ENCODE data around the gene DDOST. TPM values are rescaled to one million over a fixed set of nuclear protein-coding genes. Genes with fewer than 3 reads are reported as not detected.
"Not testable (repeated sequence)": the region's sequence is repeated elsewhere in the genome, so short reads cannot be mapped to it uniquely, and the experiment has no call there.

The DDOST gene
- total RNA-seq, 1 experiment from 2014 or later: 285 TPM

DNA sequence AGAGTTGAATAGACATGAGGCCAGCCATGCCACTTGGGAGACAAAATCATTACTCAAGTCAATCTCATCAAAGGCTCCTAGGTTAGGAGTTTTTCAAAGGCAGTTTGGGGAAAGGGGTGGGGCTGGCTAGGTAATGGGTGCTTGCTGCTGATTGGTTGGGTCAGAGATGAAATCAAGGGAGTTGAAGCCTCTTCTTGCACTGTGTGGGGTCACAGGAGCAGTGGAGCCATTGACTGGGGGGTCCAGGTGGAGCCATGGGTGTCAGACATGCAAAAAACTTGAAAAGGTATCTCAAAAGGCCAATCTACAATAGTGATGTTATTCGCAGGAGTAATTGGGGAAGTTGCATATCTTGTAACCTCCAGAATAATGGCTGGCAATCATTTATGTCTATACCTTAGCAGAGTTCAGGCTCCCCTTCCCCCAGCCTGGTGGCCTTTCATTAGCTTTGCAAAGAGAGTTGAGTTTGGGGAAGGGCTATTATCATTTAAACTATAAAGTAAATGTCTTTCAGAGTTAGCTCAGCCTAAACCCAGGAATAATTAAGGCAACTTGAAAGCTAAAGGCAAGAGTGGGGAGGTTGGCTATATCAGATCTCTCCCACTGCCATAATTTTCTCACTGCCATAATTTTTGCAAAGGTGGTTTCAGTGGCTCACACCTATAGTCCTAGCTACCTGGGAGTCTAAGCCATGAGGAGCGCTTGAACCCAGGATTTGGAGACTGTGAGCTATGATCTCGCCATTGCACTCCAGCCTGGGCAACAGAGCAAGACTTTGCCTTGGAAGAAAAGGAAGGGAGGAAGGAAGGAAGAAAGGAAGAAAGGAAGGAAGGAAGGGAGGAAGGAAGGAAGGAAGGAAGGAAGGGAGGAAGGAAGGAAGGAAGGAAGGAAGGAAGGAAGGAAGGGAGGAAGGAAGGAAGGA lies 35.7 kb downstream of the DDOST start:
- no peak for DNase-seq (ENCODE audit: low read depth)

DNA sequence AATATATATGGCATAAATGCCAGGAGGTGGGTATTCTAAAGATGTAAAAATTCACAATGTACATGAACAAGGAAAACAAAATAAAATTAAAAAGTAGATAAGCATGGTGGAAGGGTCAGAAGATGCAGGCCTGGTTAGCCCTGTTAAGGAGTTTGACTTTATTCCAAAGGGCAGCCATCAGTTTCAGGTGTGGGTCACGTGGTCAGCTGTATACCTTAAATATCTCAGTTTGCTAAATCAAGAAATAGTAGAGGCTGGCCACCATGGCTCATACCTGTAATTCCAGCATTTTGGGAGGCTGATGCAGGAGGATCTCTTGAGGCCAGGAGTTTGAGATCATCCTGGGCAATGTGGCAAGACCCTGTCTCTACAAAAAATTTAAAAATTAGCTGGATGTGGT lies 36.5 kb downstream of the DDOST start:
- DNase-seq (ENCODE audit: low read depth): no peak

DNA sequence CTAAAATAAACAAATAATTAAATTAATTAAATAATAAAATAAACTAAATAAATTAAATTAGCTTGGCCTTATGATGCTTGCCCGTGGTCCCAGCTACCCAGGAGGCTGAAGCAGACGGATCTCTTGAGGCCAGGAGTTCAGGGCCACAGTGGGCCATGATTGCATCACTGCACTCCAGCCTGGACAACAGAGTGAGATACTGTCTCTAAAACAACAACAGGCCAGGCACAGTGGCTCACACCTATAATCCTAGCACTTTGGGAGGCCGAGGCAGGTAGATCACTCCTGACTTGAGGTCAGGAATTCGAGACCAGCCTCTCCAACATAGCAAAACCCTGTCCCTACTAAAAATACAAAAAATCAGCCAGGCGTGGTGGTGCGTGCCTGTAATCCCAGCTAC lies 40.2 kb downstream of the DDOST start:
- no peak for DNase-seq (ENCODE audit: low read depth)

DNA sequence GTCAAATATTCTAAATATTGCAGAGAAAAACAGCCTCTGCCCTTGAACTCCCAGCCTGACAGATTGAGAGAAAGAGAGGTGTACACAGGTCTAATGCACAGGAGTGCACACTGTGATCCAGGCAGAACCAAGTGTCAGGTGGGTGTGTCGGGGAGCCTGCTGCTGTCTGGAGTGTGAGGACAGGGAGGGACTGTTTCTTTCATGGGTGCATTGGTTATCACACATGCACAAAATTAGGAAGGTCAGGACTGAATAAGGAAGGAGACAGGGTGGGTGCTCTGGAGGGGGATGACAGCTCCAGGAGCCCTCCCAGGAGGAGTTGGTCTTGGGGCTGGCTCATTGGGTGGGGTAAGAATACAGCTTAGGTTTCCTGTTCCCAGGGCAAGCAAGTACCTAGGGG lies 41.2 kb downstream of the DDOST start:
- no peak for DNase-seq (ENCODE audit: low read depth)

DNA sequence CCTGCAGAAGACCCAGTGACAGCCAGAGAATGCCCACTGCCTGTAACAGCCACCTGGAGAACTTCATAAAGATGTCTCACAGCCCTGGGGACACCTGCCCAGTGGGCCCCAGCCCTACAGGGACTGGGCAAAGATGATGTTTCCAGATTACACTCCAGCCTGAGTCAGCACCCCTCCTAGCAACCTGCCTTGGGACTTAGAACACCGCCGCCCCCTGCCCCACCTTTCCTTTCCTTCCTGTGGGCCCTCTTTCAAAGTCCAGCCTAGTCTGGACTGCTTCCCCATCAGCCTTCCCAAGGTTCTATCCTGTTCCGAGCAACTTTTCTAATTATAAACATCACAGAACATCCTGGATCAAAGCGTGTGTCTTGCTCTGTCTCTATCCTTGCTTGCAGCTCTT lies 42.6 kb downstream of the DDOST start:
- no peak for DNase-seq (ENCODE audit: low read depth)

DNA sequence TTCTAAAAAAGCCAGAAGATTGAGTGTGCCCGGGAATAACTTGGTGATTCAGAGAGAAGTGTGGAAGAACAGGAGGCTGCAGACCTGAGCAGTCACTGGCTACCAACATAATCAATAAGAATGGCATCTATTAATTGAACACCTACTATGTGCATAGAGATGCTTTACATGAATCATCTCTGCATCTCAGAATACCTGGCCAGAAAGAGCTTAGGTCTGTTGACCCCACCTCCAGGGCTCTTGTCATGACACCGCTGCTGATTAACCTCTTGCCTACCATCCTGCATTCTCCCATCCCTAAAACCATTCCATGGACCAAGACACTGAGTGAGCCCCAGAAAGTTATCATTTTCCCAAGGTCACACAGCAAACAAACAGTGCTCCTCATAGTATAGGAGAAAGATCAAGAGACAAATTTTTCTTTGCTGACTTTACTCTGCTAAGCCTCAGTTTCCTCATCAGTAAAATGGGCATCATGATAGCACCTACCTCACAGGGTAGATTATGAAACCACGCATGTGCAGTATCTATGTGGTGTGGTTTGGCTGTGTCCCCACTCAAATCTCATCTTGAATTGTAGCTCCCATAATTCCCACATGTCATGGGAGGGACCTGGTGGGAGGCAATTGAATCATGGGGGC lies 44.2 kb downstream of the DDOST start:
- DNase-seq (ENCODE audit: low read depth): no peak

DNA sequence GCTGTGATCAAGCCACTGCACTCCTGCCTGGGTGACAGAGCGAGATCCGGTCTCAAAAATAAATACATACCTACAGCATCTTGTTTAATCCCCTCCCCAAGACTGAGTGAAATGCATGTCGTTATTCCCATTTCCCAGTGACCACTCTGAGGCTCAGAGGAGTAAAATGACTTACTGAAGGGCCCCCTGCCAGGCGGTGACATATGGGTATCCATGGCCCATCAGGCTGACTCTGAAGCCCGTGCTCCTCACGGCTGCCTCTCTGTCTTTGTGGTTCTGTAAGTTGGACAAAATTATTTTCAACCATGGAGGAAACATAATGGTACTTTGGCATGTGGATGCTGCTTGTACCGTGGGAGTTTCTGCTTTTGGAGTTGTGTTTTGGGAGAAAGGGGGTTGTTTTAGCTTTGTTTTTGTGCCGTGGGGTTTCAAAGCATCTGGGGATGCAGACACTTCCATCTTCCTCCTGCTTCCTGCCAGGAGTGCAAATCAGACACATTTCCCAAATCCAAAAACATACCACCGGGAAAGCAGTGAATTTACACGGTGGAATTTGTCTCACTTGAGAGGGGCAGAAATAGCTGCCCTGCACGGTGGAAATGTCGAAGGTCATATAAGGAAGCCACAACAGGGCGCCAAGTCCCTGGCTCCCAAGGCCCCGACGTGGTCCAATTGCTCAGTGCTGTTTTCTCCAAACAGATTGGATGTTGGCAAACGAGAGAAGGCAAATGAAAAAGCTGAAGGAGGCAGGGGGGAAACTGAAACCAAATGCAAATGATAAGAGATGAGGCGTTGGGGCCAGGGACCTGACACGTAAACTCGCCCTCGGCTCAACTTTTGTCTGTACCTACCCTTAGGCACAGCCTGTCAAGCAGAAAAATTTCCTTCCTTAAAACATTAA lies 45.0 kb downstream of the DDOST start:
- DNase-seq (ENCODE audit: low read depth): no peak

DNA sequence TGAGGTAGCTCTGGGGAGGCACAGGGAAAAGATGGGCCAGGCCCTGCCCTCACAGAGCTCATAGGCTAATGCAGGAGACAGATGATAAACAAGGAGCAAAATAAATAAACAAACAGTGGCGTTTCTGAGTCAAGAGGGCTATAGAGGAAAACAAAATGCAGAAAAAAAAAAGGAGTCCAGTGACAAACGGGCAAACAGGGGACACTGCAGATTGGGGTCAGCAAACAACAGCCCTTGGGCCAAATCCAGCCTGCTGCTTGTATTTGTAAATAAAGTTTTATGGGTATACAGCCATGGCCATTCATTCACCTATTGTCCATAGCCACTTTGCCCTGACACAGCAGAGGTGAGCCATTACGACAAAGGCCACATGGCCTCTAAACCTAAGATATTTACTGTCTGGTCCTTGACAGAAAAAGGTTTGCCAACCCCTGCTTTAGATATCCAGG lies 47.0 kb downstream of the DDOST start:
- no peak for DNase-seq (ENCODE audit: low read depth)

DNA sequence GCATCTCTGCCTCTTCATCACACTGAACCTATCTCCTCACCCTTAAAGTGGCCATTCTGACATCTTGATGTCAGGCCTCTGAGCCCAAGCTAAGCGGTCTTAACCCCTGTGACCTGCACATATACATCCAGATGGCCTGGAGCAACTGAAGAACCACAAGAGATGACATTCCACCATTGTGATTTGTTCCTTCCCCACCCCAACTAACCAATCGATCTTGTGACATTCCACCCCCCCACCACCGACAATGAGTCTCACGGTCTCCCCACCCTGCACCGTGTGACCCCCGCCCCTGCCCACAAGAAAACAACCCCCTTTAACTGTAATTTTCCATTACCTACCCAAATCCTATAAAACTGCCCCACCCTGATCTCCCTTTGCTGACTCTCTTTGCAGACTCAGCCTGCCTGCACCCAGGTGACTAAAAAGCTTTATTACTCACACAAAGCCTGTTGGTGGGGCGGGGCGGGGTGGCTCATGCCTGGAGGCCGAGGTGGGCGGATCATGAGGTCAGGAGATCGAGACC lies 48.9 kb downstream of the DDOST start:
- DNase-seq (ENCODE audit: low read depth): no peak

DNA sequence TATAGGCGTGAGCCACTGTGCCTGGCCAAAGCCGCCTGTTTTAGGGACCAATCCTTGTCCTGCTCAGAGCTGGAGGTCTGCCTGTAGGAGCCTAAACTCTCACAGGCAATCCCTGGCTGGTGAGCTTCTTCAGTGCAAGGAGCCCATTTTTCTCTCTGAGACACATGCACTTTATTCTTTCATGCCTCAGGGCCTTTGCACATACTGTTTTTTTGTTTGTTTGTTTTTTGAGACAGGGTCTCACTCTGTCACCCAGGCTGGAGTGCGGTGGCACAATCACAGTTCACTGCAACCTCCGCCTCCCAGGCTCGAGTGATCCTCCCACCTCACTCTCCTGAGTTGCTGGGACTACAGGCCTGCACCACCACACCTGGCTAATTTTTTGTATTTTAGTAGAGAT lies 49.5 kb downstream of the DDOST start:
- no peak for DNase-seq (ENCODE audit: low read depth)

DNA sequence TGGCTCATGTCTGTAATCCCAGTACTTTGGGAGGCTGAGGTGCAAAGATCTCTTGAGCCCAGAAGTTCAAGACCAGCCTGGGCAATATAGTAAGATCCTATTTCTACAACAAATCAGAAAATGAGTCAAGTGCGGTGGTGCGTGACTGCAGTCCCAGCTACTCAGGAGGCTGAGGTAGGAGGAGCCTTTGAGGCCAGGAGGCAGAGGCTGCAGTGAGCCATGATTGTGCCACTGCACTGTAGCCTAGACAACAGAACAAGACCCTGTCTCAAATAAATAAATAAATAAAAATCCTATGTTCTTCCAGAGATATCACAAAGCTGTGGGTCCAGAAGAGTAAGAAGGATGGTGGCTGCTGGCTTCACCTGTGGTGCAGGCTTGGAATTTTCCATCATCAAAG lies 50.2 kb downstream of the DDOST start:
- DNase-seq (ENCODE audit: low read depth): no peak

DNA sequence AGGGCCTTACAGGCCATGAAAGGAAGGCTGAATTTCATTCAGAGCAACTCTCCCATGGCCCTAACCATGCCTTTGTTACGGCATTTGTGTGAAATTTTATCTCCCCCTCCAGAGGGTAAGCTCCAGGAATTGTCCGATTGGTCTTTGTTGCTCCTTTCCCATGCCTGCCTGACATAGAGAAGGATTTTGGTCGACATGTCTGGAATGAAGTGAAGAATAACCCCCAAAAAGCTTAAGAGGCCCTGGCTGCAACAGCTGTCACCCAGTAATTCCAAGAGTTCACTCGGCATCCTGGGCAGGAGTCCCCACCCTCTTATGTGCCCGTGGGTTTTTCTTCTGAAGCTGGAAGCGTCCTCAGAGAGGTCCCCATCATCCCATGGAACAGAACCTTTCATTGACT lies 51.6 kb downstream of the DDOST start:
- no peak for DNase-seq (ENCODE audit: low read depth)

DNA sequence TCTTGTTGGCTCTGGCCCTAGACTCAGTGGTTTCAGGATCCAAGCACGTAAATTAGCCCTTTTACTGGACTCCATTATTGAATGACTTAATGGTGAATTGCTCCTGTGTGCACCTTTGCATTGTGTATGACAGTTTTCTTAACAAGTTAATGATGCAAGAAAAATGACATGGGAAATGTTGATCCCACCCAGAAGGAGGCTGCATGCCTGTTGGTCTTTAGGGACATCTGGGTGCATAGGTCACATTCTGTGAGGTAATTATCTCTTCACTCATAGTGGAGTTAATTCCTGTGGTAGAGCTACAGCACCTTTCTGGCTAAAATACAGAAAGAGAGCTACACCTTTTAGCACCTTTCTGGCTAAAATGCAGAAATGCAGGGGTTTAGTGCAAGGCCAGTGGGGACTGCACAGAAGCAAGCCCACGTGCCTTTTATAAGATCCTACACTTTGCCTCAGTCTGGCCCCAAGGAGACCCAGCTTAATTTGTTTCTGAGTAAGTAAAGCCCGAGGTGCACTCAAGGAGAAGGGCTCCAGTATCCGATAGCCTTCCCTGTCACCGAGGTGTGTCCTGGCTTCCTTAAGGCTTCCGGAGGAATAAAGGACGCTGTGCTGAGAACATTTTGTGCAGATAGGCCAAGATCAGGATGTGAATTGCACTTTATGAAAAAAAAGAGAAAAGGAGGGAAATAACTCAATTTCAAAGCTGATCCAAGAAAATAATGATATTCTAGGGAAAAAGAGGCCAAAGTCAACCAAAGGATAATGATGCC lies 54.2 kb downstream of the DDOST start:
- not testable (repeated sequence) for DNase-seq (ENCODE audit: low read depth)

DNA sequence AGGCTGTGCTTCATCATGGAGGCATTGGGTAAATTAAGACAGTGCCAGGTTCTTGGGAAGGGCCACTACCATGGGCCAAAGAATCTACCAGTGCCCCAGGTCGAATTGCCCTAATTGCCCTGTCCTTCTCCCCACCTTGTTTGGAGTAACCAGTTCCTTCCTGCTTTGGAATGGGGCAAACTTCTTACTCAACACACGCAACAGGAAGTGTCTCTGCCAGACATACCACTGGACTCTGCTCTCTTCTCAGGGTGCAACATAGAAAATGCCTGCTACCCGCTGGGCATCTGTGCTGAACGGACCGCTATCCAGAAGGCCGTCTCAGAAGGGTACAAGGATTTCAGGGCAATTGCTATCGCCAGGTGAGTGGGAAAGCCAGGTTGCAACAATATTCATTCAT lies 56.5 kb downstream of the DDOST start:
- no peak for DNase-seq (ENCODE audit: low read depth)

DNA sequence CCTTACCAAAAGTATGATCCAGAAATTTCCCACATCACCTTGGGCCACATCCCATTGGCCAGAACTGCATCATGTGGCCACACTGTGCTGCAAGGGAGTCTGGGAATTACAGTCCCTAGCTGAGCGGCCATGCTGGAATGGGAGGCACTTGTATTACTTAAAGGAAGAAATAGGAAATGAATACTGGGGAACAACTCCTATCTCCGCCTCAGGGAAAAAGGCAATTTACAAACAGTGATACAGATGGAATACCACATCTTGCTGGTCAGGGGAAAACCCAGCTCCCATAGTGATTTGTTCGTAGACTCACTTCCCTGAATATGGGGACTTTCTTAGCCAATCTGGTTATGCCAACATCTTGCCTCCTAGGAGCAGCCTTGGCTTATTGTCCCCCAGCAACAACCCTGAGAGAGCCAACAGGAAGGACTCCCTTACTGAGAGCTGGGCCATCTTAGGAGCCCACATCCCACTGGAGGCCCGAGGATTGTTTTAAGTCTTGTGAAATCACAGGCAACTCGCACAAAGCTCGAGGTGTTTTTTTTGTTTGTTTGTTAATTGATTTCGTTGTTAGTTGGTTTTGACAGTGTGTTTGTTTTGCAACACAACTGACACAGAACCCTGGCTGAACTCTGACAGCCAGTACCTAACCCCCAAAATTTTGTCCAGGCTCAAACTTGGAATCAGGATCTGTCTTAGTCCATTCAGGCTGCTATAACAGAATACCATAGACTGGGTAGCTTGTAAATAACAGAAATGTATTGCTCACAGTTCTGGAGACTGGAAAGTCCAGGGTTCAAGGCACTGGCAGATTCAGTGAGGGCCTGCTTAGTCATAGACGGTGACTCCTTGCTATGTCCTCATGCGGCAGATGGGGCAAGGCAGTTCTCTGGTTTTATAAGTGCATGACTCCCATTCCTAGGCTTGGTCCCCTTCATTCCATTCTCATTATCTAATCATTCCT lies 57.4 kb downstream of the DDOST start:
- DNase-seq (ENCODE audit: low read depth): peak; percentile 91

DNA sequence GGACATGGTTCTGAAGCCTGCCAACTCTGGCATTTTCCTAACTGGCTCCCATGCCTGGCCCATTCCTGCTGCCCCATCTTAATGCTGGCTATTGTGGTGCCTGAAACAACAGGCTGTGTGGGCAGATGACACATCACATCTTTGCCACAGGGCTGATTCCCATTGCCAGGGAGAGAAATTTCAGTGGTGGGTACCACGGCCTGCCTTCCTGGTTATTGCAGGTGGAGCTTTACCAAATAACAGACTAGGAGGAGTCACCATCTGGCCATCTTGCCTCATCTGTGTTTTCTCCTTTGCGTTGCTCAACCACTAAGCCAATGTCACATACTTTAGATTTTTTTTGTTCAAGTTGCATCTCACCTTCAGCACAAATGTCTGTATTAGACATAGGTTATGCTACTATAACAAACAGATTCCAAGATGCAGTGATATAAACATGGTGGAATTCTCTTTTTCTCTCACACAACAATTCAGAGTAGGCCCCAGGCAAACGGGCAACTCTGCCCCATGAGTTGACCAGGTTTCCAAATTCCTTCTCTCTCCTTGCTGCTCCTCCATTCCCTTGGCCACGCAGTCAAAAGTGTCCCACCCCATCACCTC lies 58.2 kb downstream of the DDOST start:
- DNase-seq (ENCODE audit: low read depth): peak; percentile 59

All from LHCN-M2 (cell line).